ENCODE results near the gene NEK9.
A peak's percentile ranks its signal among the peaks of the same experiment; 100 is the strongest.
"Not testable (repeated sequence)": the region's sequence is repeated elsewhere in the genome, so short reads cannot be mapped to it uniquely, and the experiment has no call there.

NEK9 gene

DNA sequence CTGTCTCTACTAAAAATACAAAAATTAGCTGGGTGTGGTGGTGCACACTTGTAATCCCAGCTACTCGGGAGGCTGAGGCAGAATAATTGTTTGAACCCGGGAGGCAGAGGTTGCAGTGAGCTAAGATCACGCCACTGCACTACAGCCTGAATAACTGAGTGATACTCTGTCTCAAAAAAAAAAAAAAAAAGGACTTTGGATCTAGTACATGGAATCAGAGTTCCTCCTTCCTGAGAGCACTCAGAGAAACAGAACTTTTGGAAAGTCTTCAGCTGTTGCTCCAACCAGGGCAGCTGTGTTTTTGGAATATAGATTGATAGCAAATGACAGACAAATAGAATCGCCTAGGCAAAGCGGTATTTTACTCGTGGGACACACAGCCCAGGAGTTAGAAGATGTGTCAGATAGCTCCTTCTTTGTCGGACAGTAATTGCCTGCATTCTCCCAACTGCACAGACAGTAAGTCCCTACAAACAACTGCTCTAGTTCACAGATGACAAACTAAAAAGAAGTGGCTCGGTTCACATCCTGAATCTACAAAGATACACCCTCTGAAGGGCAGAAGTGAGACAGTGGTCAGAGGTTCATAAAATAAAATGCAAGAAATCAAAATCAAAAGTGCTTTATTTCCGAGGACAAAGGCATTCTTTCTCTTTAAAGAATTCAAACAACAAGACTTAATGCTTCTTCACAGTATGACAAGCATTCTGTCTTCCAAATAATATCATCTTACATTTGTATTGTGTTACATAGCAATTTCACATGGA, 17.1 kb upstream of the NEK9 start:
- DNase-seq, result no peak

DNA sequence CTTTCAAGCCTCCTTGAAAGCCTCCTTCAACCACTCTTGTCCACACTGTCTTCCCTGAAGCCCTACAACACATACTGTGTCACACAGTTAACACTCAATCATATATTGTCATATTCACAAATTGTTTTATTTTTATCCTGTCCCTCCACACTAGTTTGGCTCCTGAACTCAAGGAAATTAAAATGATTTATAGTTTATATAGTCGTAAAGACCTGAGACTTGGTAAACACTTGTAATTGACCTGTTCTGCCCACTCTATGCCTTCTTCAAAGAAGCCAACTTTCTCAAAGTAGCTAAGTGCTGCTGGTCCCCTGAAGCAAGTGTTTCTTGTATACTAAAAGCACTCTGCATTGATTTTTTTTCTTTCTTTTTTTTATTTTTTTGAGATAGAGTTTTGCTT, 15.6 kb upstream of the NEK9 start:
- no peak for DNase-seq

DNA sequence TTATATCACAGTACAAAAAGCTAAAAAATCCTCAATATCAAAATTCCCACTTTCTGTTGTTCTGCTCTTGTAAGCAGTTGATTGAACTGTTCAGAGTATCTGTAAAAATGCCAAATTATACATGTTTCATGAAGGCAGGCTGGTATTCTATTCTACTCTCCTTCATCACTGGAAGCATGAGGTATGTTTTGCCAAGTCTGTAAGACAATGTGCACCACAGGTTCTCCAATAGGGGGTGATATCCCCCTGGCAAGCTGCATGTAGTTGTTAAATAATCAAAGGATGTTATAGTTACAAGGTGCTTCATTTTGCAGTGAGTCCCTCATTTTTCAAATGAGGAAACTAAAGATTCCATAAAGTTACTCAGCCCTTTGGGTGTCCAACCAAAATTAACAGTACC, 15.1 kb upstream of the NEK9 start:
- peak; percentile 64 for DNase-seq

DNA sequence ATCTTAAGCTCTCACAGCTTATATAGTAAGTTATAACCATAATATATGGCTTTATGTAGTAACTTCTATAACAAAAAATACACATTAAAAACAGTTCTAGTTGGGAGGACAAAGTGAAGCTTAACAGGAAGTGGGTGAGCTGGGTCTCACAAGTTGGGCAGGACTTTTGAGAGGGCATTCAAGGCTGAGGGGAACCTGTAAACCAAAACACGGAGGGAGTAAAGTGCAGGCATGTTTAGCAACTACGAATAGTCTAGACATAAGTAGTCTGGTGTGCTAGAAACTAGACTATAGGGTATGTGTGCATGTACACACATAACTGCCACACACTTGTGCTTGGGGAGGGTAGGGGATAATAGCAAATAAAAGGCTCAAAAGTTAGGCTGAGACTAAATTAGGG, 14.2 kb upstream of the NEK9 start:
- DNase-seq, result peak; percentile 42

DNA sequence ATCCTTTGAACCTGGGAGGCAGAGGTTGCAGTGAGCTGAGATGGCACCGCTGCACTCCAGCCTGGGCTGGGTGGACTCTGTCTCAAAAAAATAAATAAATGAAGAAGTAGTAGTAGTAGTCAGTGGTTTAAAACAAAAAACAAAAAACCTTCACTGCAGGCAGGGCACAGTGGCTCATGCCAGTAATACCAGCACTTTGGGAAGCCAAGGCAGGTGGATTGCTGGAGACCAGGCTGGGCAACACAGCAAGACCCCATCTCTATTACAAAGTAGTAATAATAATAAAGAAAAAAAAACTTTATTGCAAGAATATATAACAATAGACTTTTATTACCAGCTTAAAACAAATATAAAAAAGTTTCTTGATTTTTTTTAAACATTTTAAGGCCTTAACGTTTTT, 13.8 kb upstream of the NEK9 start:
- DNase-seq, result no peak

DNA sequence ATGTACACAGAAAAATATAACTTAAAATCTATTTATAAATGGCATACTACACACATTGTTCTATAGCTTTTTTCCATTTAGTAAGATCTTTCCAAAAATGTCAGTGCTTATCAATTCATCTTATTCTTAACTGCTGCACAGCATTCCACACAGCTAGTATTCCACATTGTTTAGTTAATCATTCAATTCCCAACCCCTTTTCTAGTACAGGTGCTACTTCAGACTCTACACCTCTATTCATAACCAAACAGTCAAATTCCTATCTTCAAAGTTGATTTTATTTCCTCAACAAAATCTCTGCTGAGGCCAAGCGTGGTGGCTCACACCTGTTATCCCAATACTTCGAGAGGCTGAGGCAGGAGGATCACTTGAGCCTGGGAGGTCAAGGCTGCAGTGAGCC, 12.3 kb upstream of the NEK9 start:
- no peak for DNase-seq

DNA sequence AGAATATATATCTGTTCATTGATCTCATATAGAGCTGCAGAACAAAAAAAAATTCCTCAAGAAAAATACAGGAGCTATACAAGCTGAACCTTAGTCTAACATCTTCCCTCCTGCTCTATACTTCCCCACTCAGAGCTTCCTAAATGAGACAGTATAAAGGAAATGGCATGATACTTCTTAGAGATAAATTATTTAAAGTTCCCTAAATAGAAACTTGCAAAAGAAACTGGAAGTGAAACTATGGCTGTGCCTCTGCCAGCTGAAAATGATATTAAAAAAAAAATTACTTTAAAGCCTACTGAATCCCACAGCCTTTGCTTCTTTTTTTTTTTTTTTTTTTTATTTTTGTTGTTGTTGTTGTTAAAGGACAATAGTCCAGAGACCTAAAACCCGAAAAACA, 11.6 kb upstream of the NEK9 start:
- no peak for DNase-seq

DNA sequence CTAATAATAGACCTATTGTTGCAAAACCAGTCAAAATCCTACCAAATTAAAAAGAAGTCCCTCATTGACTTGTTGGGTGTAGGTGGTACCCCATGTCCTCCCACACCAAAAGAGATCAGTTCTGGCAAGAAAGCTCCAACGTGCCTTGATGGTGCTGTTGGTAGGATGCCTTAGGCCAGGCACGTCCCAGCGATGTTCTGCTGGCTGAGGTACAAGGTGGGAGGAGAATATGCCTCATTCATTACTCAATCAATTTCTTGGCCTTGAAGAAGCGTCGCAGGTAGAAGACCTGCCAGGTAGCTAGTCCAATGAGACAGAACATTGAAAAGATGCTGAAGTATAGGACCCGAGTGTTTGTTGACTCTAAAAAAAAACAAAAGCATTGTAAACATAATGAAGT, 7.8 kb upstream of the NEK9 start:
- no peak for DNase-seq

DNA sequence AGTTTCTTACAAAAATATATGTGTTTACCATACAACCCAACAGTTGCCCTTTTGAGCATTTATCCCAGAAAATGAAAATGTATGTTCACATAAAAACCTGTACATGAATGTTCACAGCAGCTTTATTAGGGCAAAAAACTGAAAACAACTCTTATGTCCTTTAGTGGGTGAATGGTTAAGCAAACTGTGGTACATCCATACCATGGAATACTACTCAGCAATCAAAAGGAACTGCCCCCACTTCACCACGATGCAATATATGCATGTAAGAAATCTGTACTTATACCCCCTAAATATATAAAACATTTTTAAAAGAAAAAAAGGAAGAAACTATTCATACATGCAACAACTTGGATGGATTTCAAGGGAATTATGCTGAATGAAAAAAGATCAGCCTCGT, 6.7 kb upstream of the NEK9 start:
- no peak for DNase-seq

DNA sequence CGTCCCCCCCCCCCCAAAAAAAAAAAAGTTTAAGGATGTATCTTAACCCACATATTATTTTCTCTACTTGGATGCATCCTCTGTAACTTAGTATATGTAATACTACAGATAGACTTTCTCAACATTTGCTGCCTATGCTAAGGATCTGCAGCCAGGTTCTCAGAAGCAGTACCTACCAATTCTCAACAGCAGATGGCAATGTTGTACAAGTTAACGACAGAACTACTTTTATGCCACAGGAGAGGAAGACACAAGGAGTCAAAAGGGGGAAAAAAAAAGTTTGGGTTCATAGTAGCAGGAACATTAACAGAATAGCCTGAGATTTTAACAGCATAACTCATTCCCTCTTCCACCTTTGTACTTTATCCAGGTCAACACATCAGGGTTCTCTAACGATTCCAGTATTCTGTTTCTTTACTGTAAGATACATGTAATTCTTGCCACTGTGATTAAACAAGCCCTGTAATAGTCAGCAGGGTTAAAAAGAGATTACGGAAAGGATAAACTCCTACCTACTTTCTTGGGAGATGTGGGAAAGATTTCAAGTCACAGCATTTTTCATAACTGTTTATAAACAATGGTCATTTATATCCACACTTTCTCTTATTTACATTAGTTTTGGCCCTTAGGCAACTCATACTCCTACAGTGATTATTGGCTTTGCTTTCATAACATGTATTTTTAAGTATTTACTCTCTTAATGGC, 5.7 kb upstream of the NEK9 start:
- peak; percentile 84 for DNase-seq

DNA sequence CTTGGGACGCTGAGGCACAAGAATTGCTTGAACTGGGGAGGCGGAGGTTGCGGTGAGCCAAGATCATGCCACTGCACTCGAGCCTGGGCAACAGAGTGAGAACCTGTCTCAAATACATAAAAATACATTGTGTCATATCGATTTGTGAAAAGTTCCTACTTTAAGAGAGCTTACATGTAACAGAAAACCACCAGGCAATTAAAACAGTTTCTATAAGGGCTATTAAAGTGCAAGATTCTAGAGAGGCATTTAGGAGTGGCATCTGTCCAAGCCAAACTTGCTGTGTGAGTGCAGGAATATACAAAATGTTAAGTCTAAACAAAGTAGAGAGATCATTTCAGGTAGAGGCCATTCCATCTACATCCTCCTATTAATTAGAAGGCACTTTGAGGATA, 1.7 kb upstream of the NEK9 start:
- no peak for DNase-seq

DNA sequence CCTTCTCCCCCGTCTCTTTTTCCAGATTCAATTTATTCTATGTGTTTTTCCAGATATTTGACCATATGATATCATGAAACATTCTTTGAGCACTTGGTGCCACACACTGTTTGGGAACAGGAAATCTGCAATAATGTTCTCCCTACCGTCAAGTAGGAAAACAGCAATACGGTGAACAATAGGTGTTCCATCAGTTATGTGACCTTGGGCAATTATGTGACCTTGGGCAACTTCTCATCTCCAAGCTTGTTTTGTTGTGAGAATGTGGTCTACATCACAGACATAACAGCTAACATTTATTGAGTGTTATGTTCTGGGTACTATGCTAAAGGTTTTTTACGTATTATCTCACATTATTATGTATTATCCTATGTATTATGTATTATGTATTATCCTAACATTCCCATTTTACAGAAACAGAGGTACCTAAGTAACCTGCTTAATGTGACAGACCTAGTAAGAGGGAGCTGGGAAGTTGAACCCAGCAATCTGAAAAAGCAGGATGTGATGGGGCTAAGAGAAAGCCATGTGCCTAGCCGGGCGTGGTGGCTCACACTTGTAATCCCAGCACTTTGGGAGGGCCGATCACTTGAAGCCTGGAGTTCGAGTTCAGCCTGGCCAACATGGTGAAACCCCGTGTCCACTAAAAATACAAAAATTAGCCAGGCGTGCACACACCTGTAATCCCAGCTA, 1.2 kb upstream of the NEK9 start:
- DNase-seq, result no peak

DNA sequence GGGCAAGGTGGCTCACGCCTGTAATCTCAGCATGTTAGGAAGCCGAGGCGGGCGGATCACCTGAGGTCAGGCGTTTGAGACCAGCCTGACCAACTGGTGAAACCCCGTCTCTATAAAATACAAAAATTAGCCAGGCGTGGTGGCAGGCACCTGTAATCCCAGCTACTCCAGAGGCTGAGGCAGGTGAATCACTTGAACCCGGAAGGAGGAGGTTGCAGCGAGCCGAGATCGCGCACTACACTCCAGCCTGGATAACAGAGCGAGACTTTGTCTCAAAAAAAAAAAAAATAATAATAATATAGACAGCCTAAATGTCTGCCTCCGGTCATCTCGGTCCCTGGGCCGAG, 599 bp upstream of the NEK9 start:
- not testable (repeated sequence) for DNase-seq

DNA sequence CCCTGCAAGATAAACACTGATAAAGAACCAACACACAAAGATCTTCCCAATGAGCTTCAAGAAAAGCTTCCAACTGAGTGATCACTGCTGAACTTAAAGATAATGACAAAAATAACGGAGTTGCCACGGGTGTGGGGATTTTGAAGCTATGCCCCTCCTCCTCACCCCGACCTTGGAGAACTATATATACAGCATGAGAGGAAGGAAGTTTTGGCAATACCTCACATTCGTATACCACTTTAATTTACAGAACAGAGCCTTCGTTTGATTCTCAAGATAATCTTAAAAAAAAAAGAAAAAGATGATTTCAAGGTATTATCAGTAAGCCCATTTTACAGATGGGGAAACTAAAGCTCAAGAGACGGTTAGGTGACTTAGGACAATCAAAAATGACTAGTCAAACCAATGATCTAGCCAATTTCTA, 715 bp downstream of the NEK9 start:
- DNase-seq, result peak; percentile 73

DNA sequence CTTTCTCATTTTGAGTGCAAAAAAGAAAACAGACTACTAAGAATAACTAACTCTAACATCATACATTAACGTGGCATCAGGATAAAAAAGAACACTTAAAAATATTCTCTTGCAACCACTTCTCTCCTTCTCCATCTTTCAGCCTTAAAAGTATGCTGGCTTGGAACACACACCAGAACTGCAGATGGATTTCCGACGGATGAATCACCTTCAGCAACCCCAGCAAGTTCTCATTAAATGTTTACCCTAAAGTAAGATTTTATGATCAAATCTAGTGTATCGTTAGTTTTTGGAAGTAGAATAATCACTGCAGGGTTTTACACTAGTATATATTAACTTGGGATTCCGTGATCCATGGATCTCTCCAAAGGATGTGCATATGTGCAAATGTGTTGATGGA, 1.2 kb downstream of the NEK9 start:
- no peak for DNase-seq

DNA sequence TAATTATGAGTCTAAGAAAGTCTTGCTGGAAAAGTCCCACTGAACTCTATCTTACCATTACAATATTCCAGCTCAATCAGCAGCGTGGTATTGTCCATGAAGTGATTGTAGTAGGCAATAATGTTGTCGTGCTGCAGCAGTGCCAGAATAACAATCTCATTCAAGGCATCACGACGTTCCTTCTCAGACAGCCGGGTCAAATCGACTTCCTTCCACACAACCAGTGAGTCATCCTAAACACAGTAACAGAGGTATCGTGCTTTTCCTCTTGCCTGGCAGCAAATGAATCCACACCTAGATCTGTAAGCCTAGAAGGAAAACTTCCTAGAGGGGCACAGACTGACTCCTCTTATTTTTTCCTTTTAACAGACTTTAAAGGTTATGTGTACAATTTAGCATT, 2.9 kb downstream of the NEK9 start:
- DNase-seq, result peak; percentile 33

DNA sequence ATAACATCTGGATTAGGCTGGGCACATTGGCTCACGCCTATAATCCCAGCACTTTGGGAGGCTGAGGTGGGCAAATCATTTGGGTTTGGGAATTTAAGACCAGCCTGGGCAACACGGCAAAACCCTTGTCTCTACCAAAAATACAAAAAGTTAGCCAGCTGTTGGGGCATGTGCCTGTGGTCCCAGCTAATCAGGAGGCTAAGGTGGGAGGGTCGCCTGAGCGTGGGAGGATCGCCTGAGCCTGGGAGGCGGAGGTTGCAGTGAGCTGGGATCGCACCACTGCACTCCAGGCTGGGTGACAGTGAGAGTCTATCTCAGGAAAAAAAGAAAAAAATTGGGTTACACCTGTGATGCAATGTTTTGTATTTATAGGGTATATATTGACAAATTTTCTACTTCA, 5.3 kb downstream of the NEK9 start:
- DNase-seq, result no peak

DNA sequence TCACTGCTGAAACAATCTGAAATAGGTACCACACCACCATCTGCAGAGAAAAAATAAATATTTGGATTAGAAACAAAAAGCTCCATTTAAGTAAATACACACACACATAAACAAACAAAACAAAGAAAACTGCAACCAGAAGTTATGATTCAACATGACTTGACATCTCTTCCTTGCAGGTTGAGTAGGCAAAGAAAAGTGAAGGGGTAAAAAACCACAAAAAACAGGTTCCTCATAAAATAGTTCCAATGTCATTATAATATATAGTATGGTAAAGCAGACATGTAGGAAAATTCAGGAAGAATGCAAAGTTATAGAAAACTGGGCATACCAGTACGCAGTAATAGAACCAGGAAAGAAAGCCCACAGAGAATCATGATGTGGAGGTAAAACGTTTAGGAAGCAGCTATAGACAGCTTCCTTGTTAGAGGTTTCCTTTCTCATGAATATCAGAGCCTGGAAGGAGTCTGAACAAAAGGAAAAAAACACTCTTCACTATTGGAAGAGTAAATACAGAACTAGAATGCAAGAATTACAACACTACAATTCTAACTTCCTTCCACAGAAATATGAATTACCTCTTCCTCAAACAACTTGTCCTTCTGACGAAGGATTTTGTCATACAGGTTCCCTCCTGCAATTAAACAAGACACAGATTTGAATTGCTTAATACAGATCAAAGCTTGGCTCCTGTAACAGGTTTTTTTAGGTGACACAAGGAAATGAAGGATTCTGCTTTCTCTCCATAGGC, 6.1 kb downstream of the NEK9 start:
- DNase-seq, result no peak

DNA sequence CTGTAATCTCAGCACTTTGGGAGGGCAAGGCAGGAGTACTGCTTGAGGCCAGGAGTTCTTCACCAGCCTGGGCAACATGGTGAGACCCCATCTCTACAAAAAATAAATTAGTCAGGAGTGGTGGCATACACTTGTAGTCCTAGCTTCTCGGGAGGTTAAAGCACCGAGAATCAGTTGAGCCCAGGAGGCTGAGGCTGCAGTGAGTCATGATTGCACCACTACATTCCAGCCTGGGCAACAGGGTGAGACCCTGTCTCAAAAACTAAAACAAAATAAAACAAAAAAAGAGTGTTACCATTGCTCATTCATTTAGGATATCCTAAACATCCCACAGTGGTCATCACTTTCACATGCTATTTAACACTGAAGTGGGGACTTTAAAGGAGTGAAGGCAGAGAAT, 7.8 kb downstream of the NEK9 start:
- no peak for DNase-seq

DNA sequence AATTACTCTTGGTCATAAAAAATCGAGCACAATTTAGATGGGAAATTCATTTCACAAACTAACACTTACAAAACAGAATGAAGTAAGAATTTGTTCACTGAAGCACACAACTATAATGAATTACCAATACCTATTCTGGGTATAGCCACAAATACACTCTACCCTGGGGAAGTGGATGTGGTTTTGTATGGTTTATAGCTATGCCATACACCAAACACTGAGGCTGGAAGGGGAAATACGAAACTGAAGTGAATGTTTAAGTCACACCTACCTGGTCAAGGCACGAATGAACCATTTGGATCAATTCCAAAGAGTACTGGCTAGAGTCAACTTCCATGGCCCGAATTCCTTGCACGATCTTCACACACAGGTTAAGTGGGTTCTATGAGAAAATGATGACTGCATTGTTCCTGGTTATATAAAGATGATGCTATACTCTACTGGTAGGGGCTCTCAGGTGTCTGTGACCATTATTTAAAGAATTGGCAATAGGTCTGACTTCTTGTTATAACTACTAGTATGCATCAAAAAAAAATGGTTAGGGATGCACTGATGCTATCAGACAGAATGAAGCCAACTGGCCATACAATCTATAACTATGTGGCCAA, 12.8 kb downstream of the NEK9 start:
- no peak for DNase-seq

DNA sequence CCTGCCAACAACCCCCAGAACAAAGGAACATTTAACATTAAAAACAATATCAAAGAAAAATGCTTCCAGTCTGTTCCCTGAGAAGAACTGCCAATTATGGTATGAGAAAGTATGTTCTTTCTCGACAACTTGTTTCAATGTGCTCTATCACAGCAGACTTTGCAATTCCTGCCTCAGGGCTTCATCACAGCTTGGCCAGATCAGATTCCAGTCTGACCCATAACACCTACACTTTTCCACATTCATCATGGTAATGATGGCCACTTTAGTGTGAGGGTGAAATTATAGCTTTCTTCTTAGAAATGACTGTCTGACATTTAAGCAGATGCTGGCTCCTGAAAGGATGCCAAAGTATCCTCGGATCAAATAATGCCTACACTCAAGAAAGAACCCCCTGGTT, 17.0 kb downstream of the NEK9 start:
- no peak for DNase-seq

DNA sequence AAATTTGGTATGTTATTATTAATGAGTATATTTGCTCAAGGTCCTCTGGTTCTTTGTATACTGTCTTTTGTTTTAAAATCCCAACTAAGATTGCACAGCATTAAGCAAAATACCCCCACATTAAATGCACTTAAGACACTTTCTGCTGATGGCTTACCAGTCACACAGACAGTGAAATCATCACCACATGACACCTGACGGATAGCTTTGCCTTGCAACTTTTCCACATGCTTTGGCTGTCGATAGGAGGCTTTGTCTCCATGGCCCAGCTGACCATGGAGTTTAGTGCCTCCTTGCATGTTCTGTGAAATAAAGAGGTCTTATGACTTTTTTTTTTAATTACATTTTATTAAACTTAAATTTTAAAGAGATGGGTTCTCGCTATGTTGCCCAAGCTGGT, 19.7 kb downstream of the NEK9 start:
- DNase-seq, result no peak

DNA sequence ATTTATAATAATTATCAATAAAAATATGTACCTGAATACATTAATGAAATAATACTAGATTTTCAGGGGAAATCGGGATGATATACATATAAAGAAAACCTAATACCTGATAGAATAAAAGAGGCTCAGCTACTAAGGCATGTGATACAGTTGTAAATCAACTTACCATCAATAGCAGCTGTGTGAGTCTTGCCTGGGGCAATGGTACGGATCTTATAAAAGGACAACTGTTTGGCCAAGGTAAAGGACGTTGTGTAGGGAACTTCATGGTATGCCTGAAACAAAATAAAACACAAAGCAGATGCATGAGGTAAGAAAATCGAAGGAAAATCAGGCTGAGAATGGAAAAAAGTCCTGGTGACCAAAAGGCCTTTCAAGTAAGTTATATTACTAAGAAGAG, 25.4 kb downstream of the NEK9 start:
- no peak for DNase-seq

All from CD4-positive, alpha-beta T cell treated with Interleukin-21 for 1 hour (primary cell).